NK-92 (cell line): ENCODE measurements around the gene CRYZ.
"Not testable (repeated sequence)": the region's sequence is repeated elsewhere in the genome, so short reads cannot be mapped to it uniquely, and the experiment has no call there.

ENCODE experiments used
- DNase-seq: peaks from one replicate; lab custom pipeline; 2025; ENCODE audit not compliant: unreplicated experiment; lab: John Stamatoyannopoulos, UW

Gene CRYZ

DNA sequence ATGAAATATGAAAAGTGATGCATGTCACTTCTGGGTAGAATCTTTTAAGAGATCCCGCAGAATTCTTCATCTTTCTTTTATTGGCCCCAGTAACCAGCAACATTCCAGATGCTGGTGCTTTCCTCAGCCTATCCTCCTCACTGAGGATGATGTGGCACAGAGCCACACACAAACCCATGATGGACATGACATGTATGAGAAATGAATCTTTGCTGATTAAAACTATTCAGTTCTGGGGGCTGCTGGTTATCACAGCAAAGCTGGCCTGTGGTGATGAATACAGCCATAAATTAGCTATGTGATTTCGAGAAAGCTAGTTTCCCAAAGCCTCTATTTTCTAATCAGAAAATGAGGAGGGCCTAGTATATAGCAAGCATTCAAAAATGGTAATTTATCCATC lies 51.0 kb downstream of the CRYZ start:
- no peak for DNase-seq

DNA sequence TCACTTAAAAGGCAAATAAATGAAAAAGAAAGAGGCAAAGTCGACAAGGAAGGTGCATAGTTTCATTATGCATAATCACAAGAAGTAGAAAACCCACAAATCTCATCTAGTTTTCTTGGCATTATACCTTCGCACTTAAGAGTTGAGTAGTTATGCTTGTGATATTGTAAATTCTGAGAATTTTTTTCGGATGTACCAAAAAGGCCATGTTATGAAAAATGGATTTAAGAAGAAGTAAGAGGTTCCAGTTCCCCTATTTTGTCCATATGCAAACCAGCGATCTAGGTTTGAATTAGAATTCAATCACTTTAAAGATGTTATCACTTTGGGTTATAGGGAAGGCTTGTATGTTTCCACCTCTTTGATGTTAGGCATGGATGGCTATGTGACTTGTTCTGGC lies 51.4 kb downstream of the CRYZ start:
- DNase-seq, result no peak

DNA sequence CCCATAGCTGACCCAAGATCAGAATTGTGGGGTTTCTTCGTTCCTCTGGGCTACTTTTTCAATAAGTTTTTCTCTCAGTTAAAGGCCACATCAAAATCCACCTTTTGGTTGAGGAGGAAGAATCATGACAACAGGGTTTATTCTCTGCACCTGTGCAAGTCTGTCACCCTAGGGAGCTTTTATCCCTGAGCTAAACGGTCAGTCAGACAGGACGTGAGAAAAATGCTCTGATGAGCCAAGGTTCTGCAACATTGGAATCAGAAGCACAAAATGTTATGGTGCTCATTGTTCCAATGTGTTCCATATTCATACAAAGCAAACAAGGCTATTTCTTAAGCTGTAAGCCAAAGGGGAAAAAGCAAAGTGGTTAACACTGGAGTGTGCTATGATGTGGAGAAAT lies 51.8 kb downstream of the CRYZ start:
- DNase-seq, result no peak

DNA sequence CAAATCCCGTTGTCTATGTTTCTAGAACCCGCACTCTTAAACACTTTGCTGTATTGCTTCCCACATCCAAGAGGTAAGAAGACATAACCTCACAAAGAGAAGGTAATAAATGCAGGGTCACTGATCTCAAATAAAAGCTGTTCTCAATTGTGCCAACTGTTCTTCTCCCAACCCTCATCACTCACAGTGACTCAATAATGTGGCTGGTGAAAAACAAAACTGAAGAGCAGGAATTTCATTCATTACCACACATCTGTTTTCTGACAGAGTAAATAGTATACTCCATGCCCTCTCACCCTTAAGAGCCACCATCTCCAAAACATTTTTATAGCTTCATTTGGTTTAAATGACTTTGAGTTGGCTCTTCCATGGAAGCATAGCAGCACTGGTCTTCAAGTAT lies 53.0 kb downstream of the CRYZ start:
- no peak for DNase-seq

DNA sequence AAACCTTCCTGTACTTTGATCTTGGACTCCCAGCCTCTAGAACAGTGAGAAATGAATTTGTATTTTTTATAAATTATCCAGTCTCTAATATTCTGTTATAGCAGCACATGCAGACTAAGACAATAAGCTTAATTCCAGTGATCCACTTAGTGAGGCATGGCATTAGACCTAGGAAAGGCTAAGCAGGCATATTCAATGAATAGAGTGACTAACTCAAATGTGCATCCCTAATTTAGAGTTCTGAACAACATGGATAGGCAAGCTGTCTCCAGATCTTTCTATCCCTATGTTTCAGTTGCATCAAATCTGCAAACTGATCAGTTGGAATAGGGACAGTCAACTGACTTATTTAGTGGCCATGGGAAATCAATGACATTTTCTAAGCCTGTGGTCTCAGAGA lies 54.9 kb downstream of the CRYZ start:
- DNase-seq, result no peak

DNA sequence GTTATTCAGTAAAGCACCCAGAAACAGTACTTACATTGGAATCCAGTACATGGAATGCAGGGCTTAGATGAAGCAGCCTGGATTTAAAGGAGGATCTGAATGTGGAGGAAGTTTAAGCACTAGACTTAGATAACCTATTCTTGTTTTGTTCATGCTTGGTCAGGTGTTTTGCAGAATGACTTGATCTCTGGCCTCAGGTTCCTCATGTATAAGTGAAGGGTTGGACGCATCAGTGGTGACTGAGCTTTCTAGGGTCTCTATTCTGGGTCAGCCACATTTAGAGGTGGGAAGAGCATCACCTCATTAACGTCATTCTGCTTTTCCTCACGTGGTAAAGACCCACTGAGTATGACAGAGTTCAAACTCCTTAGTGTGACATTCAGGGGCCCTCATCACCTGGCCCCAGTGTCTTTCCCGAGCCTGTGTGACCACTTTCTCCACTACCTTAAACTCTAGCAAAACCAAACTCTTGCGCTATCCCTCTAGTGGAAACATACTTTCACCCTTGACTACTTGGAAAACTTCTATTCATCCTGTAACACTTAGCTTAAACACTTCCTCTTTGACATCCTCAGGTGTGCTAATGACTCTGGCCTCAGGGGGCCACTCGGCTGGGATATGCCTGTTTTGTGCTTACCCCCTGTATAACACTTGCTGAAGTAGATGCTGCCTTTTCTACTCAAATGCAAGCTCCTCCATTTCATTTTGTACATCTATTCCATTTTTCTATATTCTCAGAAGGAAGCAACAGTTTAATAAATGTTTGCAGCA lies 58.4 kb downstream of the CRYZ start:
- DNase-seq, result no peak

DNA sequence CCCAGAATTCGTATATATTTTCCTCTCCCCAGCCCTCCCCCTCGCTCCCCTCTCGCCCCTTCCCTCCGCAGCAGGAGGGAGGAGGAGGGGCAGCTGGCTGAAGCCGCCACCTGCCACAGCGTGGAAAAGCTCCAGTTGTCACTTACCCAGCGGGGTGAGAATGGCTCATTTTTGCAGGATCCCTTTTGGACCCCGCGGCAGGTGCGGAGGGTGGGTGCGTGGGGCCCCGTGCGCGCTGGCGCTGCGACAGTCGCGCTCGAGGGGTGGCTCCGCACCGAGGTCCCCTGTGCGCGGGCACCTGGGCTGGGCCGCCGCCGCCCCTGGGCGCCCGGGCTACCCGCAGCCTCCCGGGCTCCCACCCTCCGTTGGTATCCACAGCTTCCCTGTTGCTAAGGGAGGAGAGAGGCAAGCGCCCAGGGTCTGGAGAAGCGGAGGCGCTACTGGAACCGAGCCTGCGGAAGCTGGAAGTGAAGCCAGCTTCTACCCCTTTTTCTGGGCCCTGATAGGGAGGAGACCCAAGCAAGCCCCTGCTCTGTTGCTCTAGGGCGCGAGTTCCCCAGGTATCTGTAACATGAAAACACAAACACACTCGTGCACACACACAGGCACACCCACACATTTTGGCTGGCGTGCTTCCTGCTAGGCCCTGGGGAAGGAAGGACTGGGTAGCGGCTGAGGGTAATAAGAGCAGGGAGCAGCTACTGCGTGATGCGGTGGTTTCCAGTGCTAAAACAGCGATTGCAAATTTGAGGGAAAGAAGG lies 59.3 kb downstream of the CRYZ start, which contains the start of gene ERICH3:
Gene ERICH3, minus strand, starts transcription at position 442 of the 761 bp plus-strand sequence. Its CDS starts 273 bp downstream, at position 169.
- no peak for DNase-seq

DNA sequence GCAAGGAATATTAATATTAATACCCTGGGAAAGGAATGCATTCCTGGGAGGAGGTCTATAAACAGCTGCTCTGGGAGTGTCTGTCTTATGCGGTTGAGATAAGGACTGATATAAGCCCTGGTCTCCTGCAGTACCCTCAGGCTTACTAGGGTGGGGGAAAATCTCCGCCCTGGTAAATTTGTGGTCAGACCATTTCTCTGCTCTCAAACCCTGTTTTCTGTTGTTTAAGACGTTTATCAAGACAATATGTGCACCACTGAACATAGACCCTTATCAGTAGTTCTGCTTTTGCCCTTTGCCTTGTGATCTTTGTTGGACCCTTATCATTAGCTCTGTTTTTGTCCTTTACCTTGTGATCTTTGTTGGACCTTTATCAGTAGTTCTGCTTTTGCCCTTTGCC lies 62.0 kb downstream of the CRYZ start:
- DNase-seq, result not testable (repeated sequence)
